ENCODE results near the gene CRABP2.

CRABP2 gene

GRCh38 chr1:156721535-156721934 is 16.2 kb upstream of the CRABP2 start:
- no peak overlapping the region for H3K4me3 ChIP-seq (replicated peaks; ENCODE audit: low read depth, low read length)
- TF ChIP-seq, protein P1, sequence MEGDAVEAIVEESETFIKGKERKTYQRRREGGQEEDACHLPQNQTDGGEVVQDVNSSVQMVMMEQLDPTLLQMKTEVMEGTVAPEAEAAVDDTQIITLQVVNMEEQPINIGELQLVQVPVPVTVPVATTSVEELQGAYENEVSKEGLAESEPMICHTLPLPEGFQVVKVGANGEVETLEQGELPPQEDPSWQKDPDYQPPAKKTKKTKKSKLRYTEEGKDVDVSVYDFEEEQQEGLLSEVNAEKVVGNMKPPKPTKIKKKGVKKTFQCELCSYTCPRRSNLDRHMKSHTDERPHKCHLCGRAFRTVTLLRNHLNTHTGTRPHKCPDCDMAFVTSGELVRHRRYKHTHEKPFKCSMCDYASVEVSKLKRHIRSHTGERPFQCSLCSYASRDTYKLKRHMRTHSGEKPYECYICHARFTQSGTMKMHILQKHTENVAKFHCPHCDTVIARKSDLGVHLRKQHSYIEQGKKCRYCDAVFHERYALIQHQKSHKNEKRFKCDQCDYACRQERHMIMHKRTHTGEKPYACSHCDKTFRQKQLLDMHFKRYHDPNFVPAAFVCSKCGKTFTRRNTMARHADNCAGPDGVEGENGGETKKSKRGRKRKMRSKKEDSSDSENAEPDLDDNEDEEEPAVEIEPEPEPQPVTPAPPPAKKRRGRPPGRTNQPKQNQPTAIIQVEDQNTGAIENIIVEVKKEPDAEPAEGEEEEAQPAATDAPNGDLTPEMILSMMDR (IDR thresholded peaks at IDR 0.05; ENCODE audit: low read depth, low read length, missing control alignments) = no peak
- no peak for DNase-seq (ENCODE audit: extremely low read depth, low read depth)

DNA sequence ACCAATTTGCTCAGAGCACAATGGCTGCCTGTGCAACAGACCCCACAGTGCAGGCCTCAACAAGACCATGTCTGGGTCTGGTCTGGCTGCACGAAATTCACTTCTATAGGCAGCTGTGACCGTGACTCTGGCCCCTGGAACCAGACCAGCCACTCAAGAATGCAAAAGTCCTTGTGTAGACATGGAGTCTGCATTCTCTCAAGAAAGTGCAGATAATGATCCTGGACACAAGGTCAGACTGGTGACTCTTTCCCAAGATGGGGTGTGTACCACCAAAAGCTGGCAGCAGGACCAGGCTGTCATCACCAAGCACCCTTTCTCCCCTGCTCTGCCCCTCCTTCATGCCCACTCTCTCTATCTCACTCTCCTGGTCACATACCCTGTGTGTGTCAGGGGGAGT is 15.7 kb upstream of the CRABP2 start:
- TF ChIP-seq, protein P1 (IDR thresholded peaks at IDR 0.05; ENCODE audit: low read depth, low read length, missing control alignments) = no peak
- DNase-seq (ENCODE audit: extremely low read depth, low read depth) = no peak
- H3K4me3 ChIP-seq (replicated peaks; ENCODE audit: low read depth, low read length) = no peak overlapping the region

- TF ChIP-seq, protein P1 (IDR thresholded peaks at IDR 0.05; ENCODE audit: low read depth, low read length, missing control alignments) = no peak
- no peak for DNase-seq (ENCODE audit: extremely low read depth, low read depth)
These were observed 12.0 kb upstream of the CRABP2 start for GRCh38 chr1:156717351-156717750.

GRCh38 chr1:156714830-156715229 is 9.4 kb upstream of the CRABP2 start:
- TF ChIP-seq, protein P1 (IDR thresholded peaks at IDR 0.05; ENCODE audit: low read depth, low read length, missing control alignments) = no peak
- DNase-seq (ENCODE audit: extremely low read depth, low read depth) = no peak

More at GRCh38 chr1:156717351-156717750, 12.0 kb upstream of the CRABP2 start:
- no peak overlapping the region for H3K4me3 ChIP-seq (replicated peaks; ENCODE audit: low read depth, low read length)

GRCh38 chr1:156712626-156713025 is 7.2 kb upstream of the CRABP2 start:
- DNase-seq (ENCODE audit: extremely low read depth, low read depth) = no peak
- TF ChIP-seq, protein P1 (IDR thresholded peaks at IDR 0.05; ENCODE audit: low read depth, low read length, missing control alignments) = no peak
- no peak overlapping the region for H3K4me3 ChIP-seq (replicated peaks; ENCODE audit: low read depth, low read length)

More at GRCh38 chr1:156714830-156715229, 9.4 kb upstream of the CRABP2 start:
- H3K4me3 ChIP-seq (replicated peaks; ENCODE audit: low read depth, low read length) = no peak overlapping the region

DNA sequence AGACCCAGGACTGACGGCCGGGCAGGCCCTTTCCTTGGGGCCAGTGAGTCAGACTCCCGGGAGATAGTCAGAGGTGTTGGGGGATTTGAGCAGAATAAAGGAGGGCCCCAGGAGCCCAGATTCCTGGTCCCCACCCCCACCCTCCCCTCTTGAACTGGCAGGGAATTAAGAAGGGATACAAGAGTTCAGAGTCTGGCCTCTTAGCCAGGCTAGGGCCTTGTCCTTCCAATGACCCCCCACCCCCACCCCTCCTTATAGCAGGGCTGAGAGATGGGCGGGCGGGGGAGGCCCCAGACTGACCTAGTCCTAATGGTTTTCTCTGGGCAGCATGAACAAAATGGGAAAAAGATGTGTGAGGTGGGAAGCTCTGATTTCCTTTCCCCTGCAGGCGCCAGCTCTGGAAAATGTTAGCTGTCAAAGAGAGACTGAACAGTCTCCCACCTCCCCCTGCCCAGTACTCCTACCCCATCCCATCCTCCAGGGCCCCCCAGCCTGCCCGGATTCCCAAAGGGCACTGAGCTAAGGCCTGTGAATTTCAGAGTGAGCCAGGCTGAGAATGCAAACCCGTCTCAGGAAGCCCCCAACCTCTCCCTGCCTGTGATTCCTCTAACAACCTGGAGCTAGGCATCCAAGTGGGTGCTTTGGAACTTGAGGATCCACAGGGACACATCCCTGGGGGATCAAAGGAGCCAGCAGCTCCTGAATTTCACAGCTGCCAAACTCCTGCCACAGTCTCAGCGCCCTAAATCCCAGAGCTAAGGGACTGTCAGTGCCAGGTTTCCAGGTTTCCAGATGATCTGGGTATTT is 5.8 kb upstream of the CRABP2 start:
- DNase-seq (ENCODE audit: extremely low read depth, low read depth) = no peak
- no peak overlapping the region for H3K4me3 ChIP-seq (replicated peaks; ENCODE audit: low read depth, low read length)
- TF ChIP-seq, protein P1 (IDR thresholded peaks at IDR 0.05; ENCODE audit: low read depth, low read length, missing control alignments) = no peak
